ENCODE data around the gene ACSM5. TPM values are rescaled to one million over a fixed set of nuclear protein-coding genes. Genes with fewer than 3 reads are reported as not detected.

Gene ACSM5
- polyA plus RNA-seq, 3 donors from 2014 or later, result not detected

GRCh38 chr16:20387978-20388377, 21.4 kb upstream of the ACSM5 start:
- H3K27ac Mint-ChIP-seq, result no peak overlapping the region
- peaks cover 0 to 5% (median 2%) of the 10 kb centered on the region in 3 donors for H3K27me3 Mint-ChIP-seq (ENCODE audit: low read depth in 3 of 3)
- H3K4me3 Mint-ChIP-seq, result no peak overlapping the region
- H3K9me3 Mint-ChIP-seq, result peaks cover 0 to 4% (median 0%) of the 10 kb centered on the region in 6 donors
- no peaks in the 10 kb centered on the region for H3K36me3 Mint-ChIP-seq
- H3K4me1 Mint-ChIP-seq, result no peaks in the 10 kb centered on the region
- DNase-seq, result no peak

- Mint-ChIP-seq H3K4me3 (no peak overlapping the region), H3K36me3 (no peaks in the 10 kb centered on the region), H3K27me3 (ENCODE audit: low read depth in 3 of 3) (peaks cover 0 to 5% (median 2%) of the 10 kb centered on the region in 3 donors), H3K27ac (no peak overlapping the region), H3K9me3 (peaks cover 0 to 4% (median 0%) of the 10 kb centered on the region in 6 donors), H3K4me1 (no peaks in the 10 kb centered on the region)
- no peak for DNase-seq
These were observed 20.5 kb upstream of the ACSM5 start for GRCh38 chr16:20388854-20389253.

GRCh38 chr16:20391045-20391444, 18.3 kb upstream of the ACSM5 start:
- H3K36me3 Mint-ChIP-seq, result no peaks in the 10 kb centered on the region
- H3K4me1 Mint-ChIP-seq, result no peaks in the 10 kb centered on the region
- H3K27ac Mint-ChIP-seq, result no peak overlapping the region
- H3K4me3 Mint-ChIP-seq, result no peak overlapping the region
- no peak for DNase-seq
- no peaks in the 10 kb centered on the region for H3K9me3 Mint-ChIP-seq
- H3K27me3 Mint-ChIP-seq (ENCODE audit: low read depth in 3 of 3), result peaks cover 0 to 2% (median 2%) of the 10 kb centered on the region in 3 donors

- Mint-ChIP-seq H3K4me1 (no peaks in the 10 kb centered on the region), H3K27ac (no peak overlapping the region), H3K27me3 (ENCODE audit: low read depth in 3 of 3) (peaks cover 0 to 2% (median 0%) of the 10 kb centered on the region in 3 donors), H3K36me3 (no peaks in the 10 kb centered on the region), H3K9me3 (no peaks in the 10 kb centered on the region), H3K4me3 (no peak overlapping the region)
- DNase-seq, result no peak
These were observed 15.3 kb upstream of the ACSM5 start for GRCh38 chr16:20393801-20394577.

GRCh38 chr16:20395946-20396345, 13.4 kb upstream of the ACSM5 start:
- Mint-ChIP-seq H3K36me3 (no peaks in the 10 kb centered on the region), H3K4me1 (no peaks in the 10 kb centered on the region), H3K9me3 (no peaks in the 10 kb centered on the region), H3K4me3 (no peak overlapping the region), H3K27me3 (ENCODE audit: low read depth in 3 of 3) (peaks cover 0 to 2% (median 0%) of the 10 kb centered on the region in 3 donors), H3K27ac (no peak overlapping the region)
- DNase-seq, result no peak

GRCh38 chr16:20396846-20397467, 12.4 kb upstream of the ACSM5 start:
- no peaks in the 10 kb centered on the region for H3K9me3 Mint-ChIP-seq
- H3K27me3 Mint-ChIP-seq (ENCODE audit: low read depth in 3 of 3), result peaks cover 0 to 2% (median 0%) of the 10 kb centered on the region in 3 donors
- no peaks in the 10 kb centered on the region for H3K4me1 Mint-ChIP-seq
- DNase-seq, result no peak
- no peaks in the 10 kb centered on the region for H3K36me3 Mint-ChIP-seq
- H3K27ac Mint-ChIP-seq, result no peak overlapping the region
- H3K4me3 Mint-ChIP-seq, result no peak overlapping the region

- peaks cover 0 to 3% (median 0%) of the 10 kb centered on the region in 3 donors for H3K27me3 Mint-ChIP-seq (ENCODE audit: low read depth in 3 of 3)
- no peaks in the 10 kb centered on the region for H3K36me3 Mint-ChIP-seq
- H3K4me1 Mint-ChIP-seq, result no peaks in the 10 kb centered on the region
- H3K4me3 Mint-ChIP-seq, result no peak overlapping the region
- H3K9me3 Mint-ChIP-seq, result no peaks in the 10 kb centered on the region
- DNase-seq, result no peak
- H3K27ac Mint-ChIP-seq, result no peak overlapping the region
These were observed 11.8 kb upstream of the ACSM5 start for GRCh38 chr16:20397468-20398074.

- Mint-ChIP-seq H3K4me3 (no peak overlapping the region), H3K36me3 (no peaks in the 10 kb centered on the region), H3K9me3 (no peaks in the 10 kb centered on the region), H3K4me1 (no peaks in the 10 kb centered on the region), H3K27ac (no peak overlapping the region), H3K27me3 (ENCODE audit: low read depth in 3 of 3) (peaks cover 0 to 6% (median 0%) of the 10 kb centered on the region in 3 donors)
- no peak for DNase-seq
These were observed 10.7 kb upstream of the ACSM5 start for GRCh38 chr16:20398603-20399002.

GRCh38 chr16:20399185-20399584, 10.1 kb upstream of the ACSM5 start:
- no peak for DNase-seq
- Mint-ChIP-seq H3K27me3 (ENCODE audit: low read depth in 3 of 3) (peaks cover 0 to 6% (median 0%) of the 10 kb centered on the region in 3 donors), H3K4me1 (no peaks in the 10 kb centered on the region), H3K27ac (no peak overlapping the region), H3K4me3 (no peak overlapping the region), H3K9me3 (no peaks in the 10 kb centered on the region), H3K36me3 (no peaks in the 10 kb centered on the region)

- Mint-ChIP-seq H3K27ac (no peak overlapping the region), H3K36me3 (no peaks in the 10 kb centered on the region), H3K9me3 (no peaks in the 10 kb centered on the region), H3K4me3 (no peak overlapping the region), H3K4me1 (no peaks in the 10 kb centered on the region), H3K27me3 (ENCODE audit: low read depth in 3 of 3) (peaks cover 0 to 6% (median 0%) of the 10 kb centered on the region in 3 donors)
- DNase-seq, result no peak
These were observed 8.3 kb upstream of the ACSM5 start for GRCh38 chr16:20401066-20401465.

- peaks cover 0 to 4% (median 0%) of the 10 kb centered on the region in 3 donors for H3K27me3 Mint-ChIP-seq (ENCODE audit: low read depth in 3 of 3)
- no peaks in the 10 kb centered on the region for H3K9me3 Mint-ChIP-seq
- no peaks in the 10 kb centered on the region for H3K4me1 Mint-ChIP-seq
- no peaks in the 10 kb centered on the region for H3K36me3 Mint-ChIP-seq
- DNase-seq, result no peak
- no peak overlapping the region for H3K27ac Mint-ChIP-seq
- no peak overlapping the region for H3K4me3 Mint-ChIP-seq
These were observed 7.8 kb upstream of the ACSM5 start for GRCh38 chr16:20401475-20402016.

- peaks cover 0 to 4% (median 3%) of the 10 kb centered on the region in 3 donors for H3K27me3 Mint-ChIP-seq (ENCODE audit: low read depth in 3 of 3)
- H3K4me3 Mint-ChIP-seq, result no peak overlapping the region
- no peak overlapping the region for H3K27ac Mint-ChIP-seq
These were observed 6.7 kb upstream of the ACSM5 start for GRCh38 chr16:20402651-20403050.

GRCh38 chr16:20404637-20405036, 4.7 kb upstream of the ACSM5 start, which contains the start of gene PDILT:
Gene PDILT (minus strand): TSS chr16:20404737. CDS start chr16:20399300, 5,437 bp downstream.
- no peaks in the 10 kb centered on the region for H3K36me3 Mint-ChIP-seq
- DNase-seq, result no peak
- H3K9me3 Mint-ChIP-seq, result peaks cover 0 to 1% (median 0%) of the 10 kb centered on the region in 6 donors
- peaks cover 0 to 4% (median 3%) of the 10 kb centered on the region in 3 donors for H3K27me3 Mint-ChIP-seq (ENCODE audit: low read depth in 3 of 3)
- H3K27ac Mint-ChIP-seq, result no peak within 1 kb of the TSS
- H3K4me3 Mint-ChIP-seq, result no peak within 1 kb of the TSS
- no peaks in the 10 kb centered on the region for H3K4me1 Mint-ChIP-seq

More at GRCh38 chr16:20402651-20403050, 6.7 kb upstream of the ACSM5 start:
- Mint-ChIP-seq H3K4me1 (no peaks in the 10 kb centered on the region), H3K36me3 (no peaks in the 10 kb centered on the region), H3K9me3 (no peaks in the 10 kb centered on the region)
- no peak for DNase-seq

Measured in immature natural killer cell (primary cell).